IMR-90 (cell line): Measurements from ENCODE around the gene XPC. TPM values are rescaled to one million over a fixed set of nuclear protein-coding genes. Genes with fewer than 3 reads are reported as not detected.

Experiments
- ATAC-seq: fragments of 200-7000 bp; cut with Tn5 transposase; 2 replicates; pipeline ENCODE4 v1.9.1; 2020; ENCODE audit warnings: low read depth, mild to moderate bottlenecking, moderate library complexity
- BruUV-seq: library from RNA; stranded (reverse); fragments of 400-500 nt; replicated peaks from 2 replicates; lab custom pipeline; 2021; lab: Mats Ljungman, UMichigan
- CTCF ChIA-PET: fragments of 300-600 bp; formaldehyde crosslinking; extraction: SDS; loops from one replicate; lab custom pipeline; 2021; ENCODE audit warnings: antibody characterized with exemption; lab: Yijun Ruan, JAX
- POLR2A ChIA-PET: fragments of 300-600 bp; sonication (Branson Sonifier 250); formaldehyde crosslinking; loops from one replicate; lab custom pipeline; 2022; ENCODE audit warnings: antibody characterized with exemption; ENCODE audit not compliant: unreplicated experiment; lab: Charles Lee
- DNase-seq: peaks from one replicate; pipeline ENCODE4 v3.0.0; 2013
- H2AFZ ChIP-seq: replicated peaks from 2 replicates; pipeline ENCODE3; 2013; ENCODE audit warnings: low read length, mild to moderate bottlenecking; ENCODE audit not compliant: poor library complexity
- H2AK5ac ChIP-seq: 2 replicates; pipeline ENCODE4 v1.6.1; 2013; ENCODE audit warnings: low read depth, low read length, inconsistent platforms
- H2AK9ac ChIP-seq: replicated peaks from 2 replicates; pipeline ENCODE3; 2013; ENCODE audit warnings: mild to moderate bottlenecking, low read depth, low read length, moderate library complexity; ENCODE audit not compliant: poor library complexity
- H2BK120ac ChIP-seq: 2 replicates; pipeline ENCODE4 v1.6.1; 2013; ENCODE audit warnings: low read depth, low read length, inconsistent platforms
- H2BK15ac ChIP-seq: 3 replicates; pipeline ENCODE4 v1.6.1; 2013; ENCODE audit warnings: low read depth, low read length, inconsistent platforms
- H2BK20ac ChIP-seq: 2 replicates; pipeline ENCODE4 v1.6.1; 2013; ENCODE audit warnings: low read depth, mild to moderate bottlenecking, inconsistent platforms, low read length, moderate library complexity
- H2BK5ac ChIP-seq: 2 replicates; pipeline ENCODE4 v1.6.1; 2013; ENCODE audit warnings: mild to moderate bottlenecking, low read depth, low read length, inconsistent platforms; ENCODE audit not compliant: poor library complexity, severe bottlenecking
- H3K14ac ChIP-seq: replicated peaks from 2 replicates; pipeline ENCODE4 v1.6.1; 2013; ENCODE audit warnings: low read depth, low read length, inconsistent platforms
- H3K18ac ChIP-seq: 2 replicates; pipeline ENCODE4 v1.6.1; 2013; ENCODE audit warnings: low read depth, low read length, control low read depth
- H3K23ac ChIP-seq: 2 replicates; pipeline ENCODE4 v1.6.1; 2013; ENCODE audit warnings: low read depth, low read length, inconsistent platforms
- H3K27ac ChIP-seq: 2 replicates; pipeline ENCODE4 v1.5.1; 2013; ENCODE audit warnings: mild to moderate bottlenecking, control low read depth, low read length; ENCODE audit not compliant: insufficient read depth
- H3K27me3 ChIP-seq: 2 replicates; pipeline ENCODE4 v1.6.1; 2013; ENCODE audit warnings: low read length; ENCODE audit not compliant: control insufficient read depth, insufficient read depth
- H3K36me3 ChIP-seq: 2 replicates; pipeline ENCODE4 v1.6.1; 2013; ENCODE audit warnings: low read length, mixed read lengths; ENCODE audit not compliant: control insufficient read depth, insufficient read depth
- H3K4ac ChIP-seq: 2 replicates; pipeline ENCODE4 v1.6.1; 2013; ENCODE audit warnings: low read depth, low read length, inconsistent platforms
- H3K4me1 ChIP-seq: 2 replicates; pipeline ENCODE4 v1.6.1; 2013; ENCODE audit warnings: low read length, mixed read lengths; ENCODE audit not compliant: control insufficient read depth, insufficient read depth
- H3K4me2 ChIP-seq: 2 replicates; pipeline ENCODE4 v1.6.1; 2013; ENCODE audit warnings: low read depth, mild to moderate bottlenecking, control low read depth, low read length, moderate library complexity
- H3K4me3 ChIP-seq: 2 replicates; pipeline ENCODE4 v1.5.1; 2013; ENCODE audit warnings: low read depth, mild to moderate bottlenecking, control low read depth, low read length, moderate library complexity; ENCODE audit not compliant: insufficient read depth
- H3K56ac ChIP-seq: 2 replicates; pipeline ENCODE4 v1.6.1; 2013; ENCODE audit warnings: low read length, inconsistent platforms; ENCODE audit not compliant: insufficient read depth; ENCODE audit errors: extremely low read depth
- H3K79me1 ChIP-seq, 2 experiments: 2 replicates each; pipeline ENCODE4 v1.6.1; 2013; ENCODE audit warnings: low read length in 2 of 2, inconsistent platforms in 1 of 2, low read depth in 1 of 2
- H3K9ac ChIP-seq: 2 replicates; pipeline ENCODE4 v1.6.1; 2013; ENCODE audit warnings: low read depth, low read length, control low read depth
- H3K9me1 ChIP-seq: 2 replicates; pipeline ENCODE4 v1.6.1; 2013; ENCODE audit warnings: low read length, inconsistent platforms; ENCODE audit not compliant: insufficient read depth
- H3K9me3 ChIP-seq: 2 replicates; pipeline ENCODE4 v1.6.1; 2013; ENCODE audit warnings: low read length; ENCODE audit not compliant: control insufficient read depth, insufficient read depth
- H4K20me1 ChIP-seq: 2 replicates; pipeline ENCODE4 v1.6.1; 2013; ENCODE audit warnings: low read length, inconsistent platforms; ENCODE audit not compliant: insufficient read depth
- H4K5ac ChIP-seq: 2 replicates; pipeline ENCODE4 v1.6.1; 2013; ENCODE audit warnings: mild to moderate bottlenecking, low read depth, low read length, control low read depth
- H4K8ac ChIP-seq, 2 experiments: 2 replicates each; pipeline ENCODE4 v1.6.1; 2013; ENCODE audit warnings: low read depth in 2 of 2, low read length in 2 of 2, control low read depth in 1 of 2, inconsistent platforms in 1 of 2
- H4K91ac ChIP-seq: 2 replicates; pipeline ENCODE4 v1.6.1; 2013; ENCODE audit warnings: low read depth, low read length, inconsistent platforms; ENCODE audit not compliant: insufficient read depth
- ELK1 ChIP-seq: fragments of 150-350 bp; IDR thresholded peaks from 2 replicates; pipeline ENCODE4 v1.6.1; 2016; ENCODE audit warnings: low read depth, mild to moderate bottlenecking, low read length, moderate library complexity, borderline replicate concordance
- MXI1 ChIP-seq: IDR thresholded peaks from 2 replicates; pipeline ENCODE4 v1.6.1; 2012; ENCODE audit warnings: low read depth, mild to moderate bottlenecking, low read length, moderate library complexity, borderline replicate concordance
- RAD21 ChIP-seq: IDR thresholded peaks from 2 replicates; pipeline ENCODE4 v1.6.1; 2012; ENCODE audit warnings: low read length, improper control_type of control experiment
- WGBS, 2 experiments: methylation state at CpG; one replicate each; pipeline versions ENCODE4 v1.1.5 to v1.1.7; 2013; ENCODE audit warnings: missing lambda C conversion rate in 2 of 2; ENCODE audit not compliant: insufficient read length in 1 of 2; ENCODE audit errors: extremely low coverage in 2 of 2; 5-methylcytosine and 5-hydroxymethylcytosine counted together
- dilution Hi-C: fragments of 300-500 bp; cut with HindIII; formaldehyde crosslinking; loops from one replicate; pipeline ENCODE4 v1.14.3; 2018; ENCODE audit warnings: low sequenced_read_pairs; ENCODE audit not compliant: unreplicated experiment
- in situ Hi-C: fragments of 300-500 bp; cut with MboI; formaldehyde crosslinking; loops from 3 replicates; pipeline ENCODE4 v1.14.3; 2019; ENCODE audit warnings: low sequenced_read_pairs, inconsistent platforms, mixed read lengths
- intact Hi-C: fragments of 100-400 bp; cut with micrococcal nuclease; formaldehyde crosslinking; loops from 2 replicates; pipeline ENCODE4 v1.10.0; 2022
- polyA plus RNA-seq, 3 experiments: library from polyadenylated mRNA; depleted of rRNA; stranded (reverse); fragments of >200 nt; gene quantifications; 2 replicates each; pipeline ENCODE4 v1.2.3, GENCODE V29; 2012; ENCODE audit warnings: low replicate concordance in 1 of 3
- total RNA-seq: library from RNA; depleted of rRNA; stranded (reverse); fragments of >200 nt; gene quantifications from 2 replicates; pipeline ENCODE4 v1.2.3, GENCODE V29; 2012

XPC gene
- total and polyA plus RNA-seq, 2 of the 4 experiments (the other 2 are of a cell fraction), result 30.9 to 48.8 TPM

DNA sequence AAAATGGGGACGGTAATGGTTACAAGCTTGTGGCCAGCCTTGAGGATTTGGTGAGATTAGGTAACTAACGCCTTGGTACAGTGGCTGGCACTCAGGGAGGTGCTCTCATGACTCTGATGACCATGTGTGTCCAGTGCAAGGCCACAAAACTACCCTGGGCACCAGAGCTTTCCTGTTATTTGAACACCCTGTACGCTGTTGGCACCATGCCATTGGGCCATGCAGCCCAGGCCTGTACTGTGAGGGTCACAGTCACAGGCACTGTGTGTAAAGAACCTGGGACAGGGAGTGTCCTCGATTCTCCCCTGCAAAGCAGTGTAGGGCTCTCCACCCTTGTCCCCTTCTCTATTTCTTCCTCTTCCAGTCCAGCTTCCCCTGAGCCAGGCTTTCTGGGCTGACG is 47.3 kb downstream of the XPC start:
- dilution Hi-C loops (no loop called here), intact Hi-C loops (no loop called here), in situ Hi-C loops (loop anchor here (25.0 kb wide), 1 partner anchor 94 kb away; no protein-coding TSS in a partner anchor)
- no peak overlapping the region for H4K5ac ChIP-seq
- no peak overlapping the region for H2BK5ac ChIP-seq
- peaks cover 29% of the 10 kb centered on the region for H4K20me1 ChIP-seq
- H4K8ac ChIP-seq, result no peak overlapping the region
- H2AFZ ChIP-seq, result no peak overlapping the region
- ChIA-PET POLR2A (no interaction called here), CTCF (no interaction called here)
- no peak overlapping the region for H4K91ac ChIP-seq
- TF ChIP-seq RAD21, result no peak
- TF ChIP-seq ELK1, result no peak
- TF ChIP-seq MXI1, result no peak
- H3K79me1 ChIP-seq, result peaks cover 16 to 60% of the 10 kb centered on the region in 2 experiments
- no peaks in the 10 kb centered on the region for H3K9me3 ChIP-seq
- 84% methylated on average over 2 of the region's 5 CpGs; no CpG with 5 or more reads in 1 of the 2 experiments for whole genome bisulfite sequencing, 2 experiments
- no peak overlapping the region for H3K4me2 ChIP-seq
- BruUV-seq, result no TSS peak
- no peaks in the 10 kb centered on the region for H3K27me3 ChIP-seq
- no peak overlapping the region for H3K9ac ChIP-seq
- no peak overlapping the region for H3K18ac ChIP-seq
- H3K4me1 ChIP-seq, result peaks cover 8% of the 10 kb centered on the region
- no peak overlapping the region for H2AK5ac ChIP-seq
- peaks cover 27% of the 10 kb centered on the region for H3K9me1 ChIP-seq
- no peak overlapping the region for H2BK20ac ChIP-seq
- no peak for ATAC-seq
- no peak overlapping the region for H3K27ac ChIP-seq
- H3K23ac ChIP-seq, result no peak overlapping the region
- no peak overlapping the region for H3K56ac ChIP-seq
- DNase-seq, result no peak
- no peak overlapping the region for H2BK15ac ChIP-seq
- H3K14ac ChIP-seq, result no peak overlapping the region
- H3K4ac ChIP-seq, result no peak overlapping the region
- H2AK9ac ChIP-seq, result no peak overlapping the region
- peaks cover 76% of the 10 kb centered on the region for H3K36me3 ChIP-seq
- H2BK120ac ChIP-seq, result no peak overlapping the region
- no peak overlapping the region for H3K4me3 ChIP-seq
